HepG2 (cell line): ENCODE results near the gene SRSF8. TPM values are rescaled to one million over a fixed set of nuclear protein-coding genes. Genes with fewer than 3 reads are reported as not detected.
A peak's percentile ranks its signal among the peaks of the same experiment; 100 is the strongest.

ENCODE experiments used
- AHR ChIP-seq: IDR thresholded peaks from 2 replicates; pipeline ENCODE4 v1.6.1; 2018; ENCODE audit warnings: missing genetic modification reagents, missing compliant biosample characterization
- CENPBD1 ChIP-seq: sonication (generic); formaldehyde crosslinking; IDR thresholded peaks from 2 replicates; pipeline ENCODE4 v1.8.0; 2022; ENCODE audit warnings: missing genetic modification reagents, low read depth, mild to moderate bottlenecking, borderline replicate concordance
- CENPT ChIP-seq: sonication (generic); formaldehyde crosslinking; IDR thresholded peaks from 2 replicates; pipeline ENCODE4 v1.8.0; 2022; ENCODE audit warnings: low read depth, mild to moderate bottlenecking, moderate library complexity, missing genetic modification reagents
- GABPA ChIP-seq, 2 experiments: IDR thresholded peaks; 2 replicates each; pipeline ENCODE4 v1.6.1; 2011 to 2016; ENCODE audit warnings: low read depth in 2 of 2, low read length in 1 of 2, missing biosample characterization in 1 of 2, missing genetic modification characterization in 1 of 2
- GABPB1 ChIP-seq: IDR thresholded peaks from 2 replicates; pipeline ENCODE4 v1.6.1; 2016; ENCODE audit warnings: mild to moderate bottlenecking, missing genetic modification reagents, moderate library complexity, missing compliant biosample characterization
- KDM2A ChIP-seq: sonication (generic); formaldehyde crosslinking; IDR thresholded peaks from 2 replicates; pipeline ENCODE4 v1.4.0; 2020; ENCODE audit warnings: low read depth, missing genetic modification reagents, borderline replicate concordance
- MAZ ChIP-seq, 2 experiments: sonication (generic) in 1 of 2; formaldehyde crosslinking in 1 of 2; IDR thresholded peaks; 2 replicates each; pipeline versions ENCODE4 v1.5.0 to v1.6.1; 2012 to 2020; ENCODE audit warnings: low read depth in 2 of 2, mild to moderate bottlenecking in 2 of 2, borderline replicate concordance in 1 of 2, improper control_type of control experiment in 1 of 2, low read length in 1 of 2, missing genetic modification reagents in 1 of 2, moderate library complexity in 1 of 2
- NFIC ChIP-seq: IDR thresholded peaks from 2 replicates; pipeline ENCODE4 v1.6.1; 2012; ENCODE audit warnings: mild to moderate bottlenecking, low read length, inconsistent platforms
- RAD51 ChIP-seq: fragments of 450-650 bp; IDR thresholded peaks from 2 replicates; pipeline ENCODE4 v1.6.1; 2016; ENCODE audit warnings: borderline replicate concordance
- SMARCC2 ChIP-seq: fragments of 450-650 bp; IDR thresholded peaks from 2 replicates; pipeline ENCODE4 v1.6.1; 2017; ENCODE audit warnings: antibody characterized with exemption, mild to moderate bottlenecking
- U2AF1 ChIP-seq: fragments of 200-400 bp; formaldehyde crosslinking; optimal IDR thresholded peaks from 2 replicates; pipeline ENCODE3; 2017; ENCODE audit warnings: mild to moderate bottlenecking, low read depth, low read length
- ZC3H13 ChIP-seq: sonication (generic); formaldehyde crosslinking; IDR thresholded peaks from 2 replicates; pipeline ENCODE4 v1.8.1; 2023; ENCODE audit warnings: mild to moderate bottlenecking, missing genetic modification reagents, moderate library complexity
- ZNF329 ChIP-seq: sonication (generic); formaldehyde crosslinking; IDR thresholded peaks from 2 replicates; pipeline ENCODE4 v1.9.0; 2021; ENCODE audit warnings: low read depth, mild to moderate bottlenecking, missing genetic modification reagents
- ZNF550 ChIP-seq: sonication (generic); formaldehyde crosslinking; IDR thresholded peaks from 2 replicates; pipeline ENCODE4 v1.4.0; 2020; ENCODE audit warnings: mild to moderate bottlenecking, missing genetic modification reagents, borderline replicate concordance
- ZNF619 ChIP-seq: sonication (generic); formaldehyde crosslinking; IDR thresholded peaks from 2 replicates; pipeline ENCODE4 v1.4.0; 2020; ENCODE audit warnings: mild to moderate bottlenecking, missing genetic modification reagents
- ZNF781 ChIP-seq: sonication (generic); formaldehyde crosslinking; IDR thresholded peaks from 2 replicates; pipeline ENCODE4 v1.5.1; 2020; ENCODE audit warnings: borderline replicate concordance, mild to moderate bottlenecking, missing genetic modification reagents; ENCODE audit errors: not compliant biosample characterization
- ZUFSP ChIP-seq: sonication (generic); formaldehyde crosslinking; IDR thresholded peaks from 2 replicates; pipeline ENCODE4 v1.9.0; 2021; ENCODE audit warnings: missing genetic modification reagents, mild to moderate bottlenecking, borderline replicate concordance
- polyA plus RNA-seq, 8 experiments: library from polyadenylated mRNA; depleted of rRNA in 3 of 8; stranded (reverse) in 7 of 8; unstranded in 1 of 8; fragments of >200 nt; fragmentation: Illumina TruSeq in 4 of 8; extraction: Trizol in 4 of 8; gene quantifications; 2 replicates each; pipeline versions ENCODE4 v1.2.1 to v1.2.3, GENCODE V29; 2011 to 2016; ENCODE audit warnings: low read depth in 4 of 8, missing spikeins in 1 of 8, mixed read lengths in 1 of 8; ENCODE audit not compliant: insufficient read depth in 1 of 8
- total RNA-seq, 5 experiments: library from RNA; depleted of rRNA; stranded (reverse); fragments of >200 nt; fragmentation: Illumina TruSeq; extraction: Trizol; gene quantifications; 2 replicates each; pipeline ENCODE4 v1.2.3, GENCODE V29; 2016; ENCODE audit warnings: low read depth in 1 of 5
- TF ChIP-seq, protein P1 (sequence below): sonication (generic); formaldehyde crosslinking; IDR thresholded peaks from 2 replicates; pipeline ENCODE4 v1.4.0; 2020; ENCODE audit warnings: mild to moderate bottlenecking, missing genetic modification reagents
- TF ChIP-seq, protein P2 (sequence below): IDR thresholded peaks from 2 replicates; pipeline ENCODE4 v1.6.1; 2016; ENCODE audit warnings: low read depth

SRSF8 gene
- total and polyA plus RNA-seq, 2 of the 13 experiments (the other 11 are each of a cell fraction or from before 2014, with no cell fraction given) = 21.8 to 25.8 TPM

DNA sequence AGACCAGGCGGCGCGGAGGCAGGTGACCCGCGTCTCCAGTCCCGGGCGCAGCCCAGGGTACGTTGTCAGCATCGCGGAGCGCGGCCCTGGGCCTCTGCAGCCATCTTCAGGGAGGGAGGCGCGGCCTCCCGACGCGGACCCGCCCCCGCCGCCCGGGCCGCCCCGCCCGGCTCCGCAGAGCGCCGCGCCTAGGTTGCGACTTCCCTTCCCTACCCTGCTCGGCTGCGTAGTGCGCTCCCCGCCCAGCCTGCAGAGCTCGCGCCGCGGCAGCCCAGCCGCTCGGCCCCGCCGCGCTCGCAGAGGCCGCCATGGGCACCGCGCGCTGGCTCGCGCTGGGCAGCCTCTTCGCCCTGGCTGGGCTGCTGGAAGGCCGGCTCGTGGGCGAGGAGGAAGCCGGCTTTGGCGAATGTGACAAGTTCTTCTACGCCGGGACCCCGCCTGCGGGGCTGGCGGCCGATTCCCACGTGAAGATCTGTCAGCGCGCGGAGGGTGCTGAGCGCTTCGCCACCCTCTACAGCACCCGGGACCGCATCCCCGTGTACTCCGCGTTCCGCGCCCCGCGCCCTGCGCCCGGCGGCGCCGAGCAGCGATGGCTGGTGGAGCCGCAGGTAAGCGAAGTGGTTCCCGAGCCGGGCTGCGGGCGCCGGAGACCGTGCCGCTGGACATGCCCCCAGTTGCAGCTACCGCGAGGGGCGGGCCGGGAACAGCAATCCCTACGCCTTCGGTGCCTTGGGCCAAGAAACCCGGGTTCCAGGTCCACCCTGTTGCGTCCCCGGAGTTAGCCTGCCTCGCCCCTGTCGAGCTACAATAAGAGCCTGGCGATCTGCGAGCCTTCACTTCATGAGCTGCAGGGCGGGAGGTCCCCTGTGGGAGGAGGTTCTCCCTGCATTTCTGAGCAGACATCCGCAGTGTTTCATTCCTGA is 23.2 kb downstream of the SRSF8 start, which contains the start of gene ENDOD1 (continued):
- TF ChIP-seq GABPA (IDR thresholded peaks at IDR 0.05; ENCODE audit: low read depth, low read length) (no peak), GABPA (CRISPR knock-in tag; IDR thresholded peaks at IDR 0.05; ENCODE audit: low read depth) (no peak), ZC3H13 (CRISPR knock-in tag) (no peak), ZNF619 (CRISPR knock-in tag) (no peak), KDM2A (0 out of 2 replicates have a peak, but pooled peaks have one; percentile 29), ZNF550 (peak; percentile 28; the same call in 1 of the 2 replicates), RAD51 (no peak), NFIC (no peak), GABPB1 (CRISPR knock-in tag) (peak; percentile 53), U2AF1 (no peak), CENPT (CRISPR knock-in tag) (no peak), ZNF781 (CRISPR knock-in tag) (no peak), AHR (CRISPR knock-in tag) (no peak), CENPBD1 (CRISPR knock-in tag) (no peak), SMARCC2 (no peak), ZNF329 (CRISPR knock-in tag) (0 out of 2 replicates have a peak, but pooled peaks have one; percentile 53), MAZ (IDR thresholded peaks at IDR 0.05; ENCODE audit: borderline replicate concordance, low read depth, low read length) (no peak), MAZ (CRISPR knock-in tag; IDR thresholded peaks at IDR 0.05; ENCODE audit: low read depth) (peak; percentile 73), ZUFSP (CRISPR knock-in tag) (no peak)
- TF ChIP-seq, protein P1, sequence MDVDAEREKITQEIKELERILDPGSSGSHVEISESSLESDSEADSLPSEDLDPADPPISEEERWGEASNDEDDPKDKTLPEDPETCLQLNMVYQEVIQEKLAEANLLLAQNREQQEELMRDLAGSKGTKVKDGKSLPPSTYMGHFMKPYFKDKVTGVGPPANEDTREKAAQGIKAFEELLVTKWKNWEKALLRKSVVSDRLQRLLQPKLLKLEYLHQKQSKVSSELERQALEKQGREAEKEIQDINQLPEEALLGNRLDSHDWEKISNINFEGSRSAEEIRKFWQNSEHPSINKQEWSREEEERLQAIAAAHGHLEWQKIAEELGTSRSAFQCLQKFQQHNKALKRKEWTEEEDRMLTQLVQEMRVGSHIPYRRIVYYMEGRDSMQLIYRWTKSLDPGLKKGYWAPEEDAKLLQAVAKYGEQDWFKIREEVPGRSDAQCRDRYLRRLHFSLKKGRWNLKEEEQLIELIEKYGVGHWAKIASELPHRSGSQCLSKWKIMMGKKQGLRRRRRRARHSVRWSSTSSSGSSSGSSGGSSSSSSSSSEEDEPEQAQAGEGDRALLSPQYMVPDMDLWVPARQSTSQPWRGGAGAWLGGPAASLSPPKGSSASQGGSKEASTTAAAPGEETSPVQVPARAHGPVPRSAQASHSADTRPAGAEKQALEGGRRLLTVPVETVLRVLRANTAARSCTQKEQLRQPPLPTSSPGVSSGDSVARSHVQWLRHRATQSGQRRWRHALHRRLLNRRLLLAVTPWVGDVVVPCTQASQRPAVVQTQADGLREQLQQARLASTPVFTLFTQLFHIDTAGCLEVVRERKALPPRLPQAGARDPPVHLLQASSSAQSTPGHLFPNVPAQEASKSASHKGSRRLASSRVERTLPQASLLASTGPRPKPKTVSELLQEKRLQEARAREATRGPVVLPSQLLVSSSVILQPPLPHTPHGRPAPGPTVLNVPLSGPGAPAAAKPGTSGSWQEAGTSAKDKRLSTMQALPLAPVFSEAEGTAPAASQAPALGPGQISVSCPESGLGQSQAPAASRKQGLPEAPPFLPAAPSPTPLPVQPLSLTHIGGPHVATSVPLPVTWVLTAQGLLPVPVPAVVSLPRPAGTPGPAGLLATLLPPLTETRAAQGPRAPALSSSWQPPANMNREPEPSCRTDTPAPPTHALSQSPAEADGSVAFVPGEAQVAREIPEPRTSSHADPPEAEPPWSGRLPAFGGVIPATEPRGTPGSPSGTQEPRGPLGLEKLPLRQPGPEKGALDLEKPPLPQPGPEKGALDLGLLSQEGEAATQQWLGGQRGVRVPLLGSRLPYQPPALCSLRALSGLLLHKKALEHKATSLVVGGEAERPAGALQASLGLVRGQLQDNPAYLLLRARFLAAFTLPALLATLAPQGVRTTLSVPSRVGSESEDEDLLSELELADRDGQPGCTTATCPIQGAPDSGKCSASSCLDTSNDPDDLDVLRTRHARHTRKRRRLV (CRISPR knock-in tag) = no peak
- TF ChIP-seq, protein P2, sequence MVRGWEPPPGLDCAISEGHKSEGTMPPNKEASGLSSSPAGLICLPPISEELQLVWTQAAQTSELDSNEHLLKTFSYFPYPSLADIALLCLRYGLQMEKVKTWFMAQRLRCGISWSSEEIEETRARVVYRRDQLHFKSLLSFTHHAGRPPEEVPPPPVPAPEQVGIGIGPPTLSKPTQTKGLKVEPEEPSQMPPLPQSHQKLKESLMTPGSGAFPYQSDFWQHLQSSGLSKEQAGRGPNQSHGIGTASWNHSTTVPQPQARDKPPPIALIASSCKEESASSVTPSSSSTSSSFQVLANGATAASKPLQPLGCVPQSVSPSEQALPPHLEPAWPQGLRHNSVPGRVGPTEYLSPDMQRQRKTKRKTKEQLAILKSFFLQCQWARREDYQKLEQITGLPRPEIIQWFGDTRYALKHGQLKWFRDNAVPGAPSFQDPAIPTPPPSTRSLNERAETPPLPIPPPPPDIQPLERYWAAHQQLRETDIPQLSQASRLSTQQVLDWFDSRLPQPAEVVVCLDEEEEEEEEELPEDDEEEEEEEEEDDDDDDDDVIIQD = no peak
